HG03108 (cell line): ENCODE measurements around the gene XRCC5.

Experiments
- ATAC-seq: cut with Tn5 transposase; IDR thresholded peaks from one replicate; pipeline ENCODE4 v1.9.1; 2021; ENCODE audit warnings: moderate library complexity; ENCODE audit not compliant: unreplicated experiment

XRCC5 gene

DNA sequence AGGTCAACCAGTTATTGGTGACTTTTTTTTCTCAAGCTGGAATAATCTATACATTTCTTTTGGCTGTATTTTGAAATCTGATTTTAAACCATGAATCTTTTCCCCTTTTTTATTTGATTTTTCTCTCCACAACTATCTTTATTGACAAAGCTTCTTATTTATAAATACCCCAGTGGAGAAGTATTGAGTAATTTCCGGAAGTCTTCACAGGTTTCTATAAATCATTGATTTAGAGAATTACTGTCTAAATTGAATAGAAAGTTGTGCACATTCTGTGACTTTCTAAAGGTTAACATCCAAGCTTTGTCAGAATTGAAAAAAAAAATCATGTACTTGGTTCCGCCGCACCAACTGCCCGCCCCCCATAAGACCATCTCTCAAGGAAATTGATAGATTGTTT is 39.8 kb downstream of the XRCC5 start:
- no peak for ATAC-seq

DNA sequence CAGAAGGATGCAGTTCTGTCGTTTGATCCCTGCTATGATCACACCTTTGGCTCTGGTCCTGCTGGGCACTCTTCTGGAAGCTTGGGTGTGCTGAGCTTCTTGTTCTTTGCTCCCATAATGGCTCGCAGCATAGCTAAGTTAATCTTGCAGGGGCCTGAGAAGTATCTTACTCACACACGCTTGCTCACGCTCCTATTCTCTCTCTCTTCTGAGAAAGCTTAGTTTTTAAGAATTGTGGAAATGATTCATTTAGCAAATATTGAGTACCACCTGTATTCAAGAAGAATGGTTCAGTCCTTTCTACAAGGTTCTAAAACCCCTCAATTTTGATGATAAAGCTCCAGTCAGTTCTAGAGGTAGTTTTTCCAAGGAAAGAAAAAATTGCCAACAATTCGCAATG is 40.6 kb downstream of the XRCC5 start:
- no peak for ATAC-seq

GRCh38 chr2:216151313-216152025 is 42.3 kb downstream of the XRCC5 start:
- no peak for ATAC-seq

GRCh38 chr2:216155954-216156353 is 46.8 kb downstream of the XRCC5 start:
- ATAC-seq, result no peak

- no peak for ATAC-seq
Observed at GRCh38 chr2:216156822-216157221, 47.7 kb downstream of the XRCC5 start.

DNA sequence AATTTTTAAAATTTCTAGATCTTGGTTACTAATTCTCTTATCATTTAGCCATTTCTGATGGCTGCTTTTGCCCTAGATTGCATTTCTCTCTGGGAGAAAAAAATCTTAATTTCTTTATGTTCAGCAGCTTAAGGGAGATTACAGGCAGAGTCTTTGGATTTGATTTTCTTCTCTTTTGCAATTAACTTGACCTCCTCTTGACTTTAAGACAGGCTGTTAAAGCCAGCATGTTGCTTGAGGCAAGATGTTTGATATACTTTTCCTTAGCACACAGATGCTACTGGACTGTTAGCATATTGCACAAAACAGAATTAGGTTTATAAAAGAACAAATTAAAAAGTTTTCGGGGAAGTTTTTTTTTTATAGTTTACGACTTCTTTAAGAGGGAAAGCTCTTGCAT is 50.0 kb downstream of the XRCC5 start:
- ATAC-seq, result no peak

DNA sequence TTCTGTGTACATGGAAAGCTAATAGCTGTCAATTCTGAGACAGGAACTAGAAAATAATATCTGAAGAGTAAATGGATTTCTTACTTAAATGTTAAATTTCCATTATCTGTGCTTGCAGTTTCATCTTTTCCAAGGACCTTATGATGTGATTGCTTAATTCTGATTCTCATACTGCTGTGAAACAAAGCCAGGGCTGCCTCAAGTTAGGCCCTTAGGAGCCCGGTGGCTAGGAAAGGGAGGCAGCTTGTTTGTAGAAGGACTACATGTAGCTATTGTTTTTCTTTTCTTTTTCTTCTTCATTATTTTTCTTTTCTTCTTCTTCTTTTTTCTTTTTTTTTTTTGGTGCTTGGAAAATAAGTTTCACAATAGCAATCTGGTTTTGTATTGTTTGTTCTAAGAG is 50.5 kb downstream of the XRCC5 start:
- ATAC-seq, result no peak

DNA sequence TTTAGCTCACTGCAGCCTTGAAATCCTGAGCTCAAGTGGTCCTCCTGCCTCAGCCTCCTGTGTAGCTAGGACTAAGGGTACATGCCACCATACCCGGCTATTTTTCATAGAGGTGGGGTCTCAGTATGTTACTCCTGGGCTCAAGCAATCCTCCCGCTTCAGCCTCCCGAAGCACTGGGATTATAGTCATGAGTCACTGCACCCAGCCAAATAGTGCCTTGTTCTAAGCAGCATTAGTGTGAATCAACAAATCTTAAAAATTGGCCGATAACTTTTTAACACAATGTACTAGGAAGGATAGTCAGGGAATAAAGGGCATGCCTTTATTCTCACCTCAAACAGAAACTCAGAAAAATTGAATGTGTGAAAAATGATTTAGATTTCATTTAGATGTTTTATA is 51.6 kb downstream of the XRCC5 start:
- no peak for ATAC-seq

- ATAC-seq, result no peak
Observed at GRCh38 chr2:216161967-216162366, 52.8 kb downstream of the XRCC5 start.

DNA sequence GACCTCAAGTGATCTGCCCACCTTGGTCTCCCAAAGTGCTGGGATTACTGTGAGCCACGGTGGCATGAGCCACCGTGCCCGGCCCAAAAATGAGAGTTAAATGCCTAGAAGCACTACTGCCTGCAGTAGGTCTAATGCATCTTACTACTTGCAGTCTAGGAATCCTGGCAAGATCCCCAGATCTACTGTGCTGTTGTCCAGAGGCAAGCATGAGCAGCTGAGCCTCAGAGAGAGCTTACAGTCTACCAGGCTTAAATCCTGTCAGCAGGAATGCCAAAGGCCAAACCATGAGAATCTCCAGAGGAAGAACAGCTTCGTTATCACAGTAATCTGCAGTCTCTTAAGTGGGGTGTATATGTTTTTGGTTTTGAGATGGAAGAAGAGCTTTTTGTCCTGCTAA is 54.4 kb downstream of the XRCC5 start:
- no peak for ATAC-seq

DNA sequence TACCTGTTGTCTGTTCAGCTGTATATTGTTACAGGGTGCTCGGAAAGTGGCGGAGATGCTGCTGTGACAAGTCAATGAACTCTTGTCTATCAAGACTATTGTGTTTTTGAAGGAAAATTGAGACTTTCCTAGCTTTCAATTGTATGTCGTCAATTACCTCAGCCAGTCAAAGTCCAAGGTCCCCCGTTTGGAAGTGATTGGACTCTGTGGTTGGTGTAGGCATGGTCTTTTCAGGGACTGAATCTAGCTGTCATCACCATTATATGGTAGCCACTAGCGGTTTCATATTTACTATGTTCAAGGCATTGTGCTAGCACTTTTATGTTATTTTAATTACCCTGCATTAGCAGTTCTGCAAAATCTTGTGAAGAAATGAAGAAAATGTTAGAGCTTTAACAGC is 54.9 kb downstream of the XRCC5 start:
- no peak for ATAC-seq

DNA sequence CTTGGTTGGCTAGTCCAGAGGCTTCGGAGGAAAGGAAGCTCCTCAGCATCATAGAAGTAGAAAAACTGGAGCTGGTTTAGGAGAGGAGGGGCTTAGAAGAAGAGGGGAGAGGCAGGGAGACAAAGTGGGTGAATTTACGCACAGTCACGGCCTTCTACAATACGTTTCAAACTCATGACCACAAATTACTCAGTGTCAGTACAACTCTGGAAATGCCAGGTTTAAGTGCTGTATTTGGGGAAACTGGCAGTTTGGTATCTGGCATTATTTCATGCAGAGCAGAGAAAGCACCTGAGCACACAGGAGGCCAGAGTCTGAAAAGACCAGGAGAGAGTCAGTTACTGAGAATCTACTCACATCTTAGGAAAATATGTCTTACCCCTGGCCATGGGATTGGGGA is 55.4 kb downstream of the XRCC5 start:
- no peak for ATAC-seq

DNA sequence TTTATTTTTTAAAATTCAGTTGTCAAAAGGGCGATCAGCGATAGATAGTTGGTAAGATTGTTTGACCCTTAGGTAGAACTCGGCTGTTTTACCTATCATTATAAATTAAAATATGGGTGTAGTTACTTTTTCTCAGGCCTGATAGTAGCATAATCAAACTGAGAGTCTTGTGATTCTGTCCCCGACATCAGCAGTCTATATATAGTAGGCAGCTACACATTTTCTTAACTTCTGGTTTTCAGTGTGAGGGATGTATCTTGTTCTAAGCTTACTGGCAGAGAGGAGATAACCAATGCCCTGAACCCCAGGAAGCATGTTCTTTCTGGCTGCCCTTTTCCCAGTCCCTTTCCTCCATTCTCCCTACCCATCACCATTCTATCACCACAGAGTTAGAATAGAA is 56.6 kb downstream of the XRCC5 start:
- no peak for ATAC-seq

- no peak for ATAC-seq
Observed at GRCh38 chr2:216169087-216169486, 59.9 kb downstream of the XRCC5 start.

GRCh38 chr2:216170076-216170763 is 61.1 kb downstream of the XRCC5 start:
- ATAC-seq, result no peak

- no peak for ATAC-seq
Observed at GRCh38 chr2:216171011-216171410, 61.9 kb downstream of the XRCC5 start.

- ATAC-seq, result no peak
Observed at GRCh38 chr2:216172493-216172892, 63.3 kb downstream of the XRCC5 start.

- no peak for ATAC-seq
Observed at GRCh38 chr2:216179015-216179414, 69.9 kb downstream of the XRCC5 start.

DNA sequence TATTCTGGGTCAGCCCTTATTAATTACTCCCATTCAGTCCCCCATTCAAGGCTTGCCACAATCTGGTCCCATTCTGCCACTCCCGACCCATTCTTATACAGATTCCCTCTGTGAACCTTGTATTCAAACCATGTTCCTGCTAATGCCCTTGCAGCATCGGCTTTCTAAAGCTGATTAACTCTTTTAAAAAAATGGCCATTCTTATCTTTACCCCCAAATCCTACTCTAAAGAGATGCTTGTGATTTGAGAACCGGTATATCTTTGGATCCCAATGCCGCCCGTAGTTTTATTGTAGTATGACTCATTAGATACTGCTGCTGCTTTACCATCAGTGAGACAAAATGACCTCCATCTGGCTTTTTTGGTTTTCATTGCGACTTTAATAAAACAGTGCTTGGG is 72.2 kb downstream of the XRCC5 start:
- no peak for ATAC-seq

DNA sequence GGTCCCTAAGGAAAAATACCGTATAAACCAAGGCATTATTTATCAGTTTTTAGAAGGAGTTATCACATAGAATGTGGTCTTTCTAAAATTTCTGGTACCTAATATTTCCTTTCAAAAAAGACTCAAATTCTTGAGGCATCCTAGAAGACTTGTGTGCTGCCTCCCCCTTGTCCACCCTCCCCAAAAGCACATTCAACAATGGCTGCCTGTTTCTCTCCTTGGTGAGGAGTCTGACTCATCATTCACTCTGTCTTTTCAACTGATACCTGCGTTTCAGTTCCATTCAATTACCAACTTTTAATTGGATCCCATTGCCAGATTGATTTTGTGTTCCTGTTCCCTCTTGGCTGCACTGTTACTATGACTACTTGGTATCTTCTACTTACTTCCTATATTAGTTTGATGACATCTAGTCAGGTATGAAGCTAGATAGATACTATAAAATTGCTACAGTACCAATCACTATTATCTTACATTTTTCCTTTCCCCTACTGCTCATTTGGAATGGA is 72.9 kb downstream of the XRCC5 start:
- no peak for ATAC-seq

DNA sequence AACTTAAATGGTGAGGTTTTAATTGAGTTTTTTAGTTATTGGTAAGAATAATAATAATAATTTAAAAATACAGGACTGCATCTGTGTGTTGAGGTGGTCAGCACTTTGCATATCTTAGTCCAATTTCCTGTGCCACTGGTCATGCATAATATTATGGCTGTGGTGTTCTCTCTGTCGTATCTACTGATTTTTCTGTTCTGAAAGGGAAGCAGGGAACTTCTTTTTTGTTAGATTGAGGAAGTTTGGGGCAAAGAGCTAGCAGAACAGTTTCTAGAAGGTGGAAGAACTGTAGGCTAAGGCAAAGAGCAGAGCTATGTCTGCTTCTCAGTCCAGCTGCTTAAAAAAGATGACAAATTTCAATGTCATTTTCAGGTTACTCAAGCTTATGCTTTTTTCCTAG is 74.3 kb downstream of the XRCC5 start:
- no peak for ATAC-seq

DNA sequence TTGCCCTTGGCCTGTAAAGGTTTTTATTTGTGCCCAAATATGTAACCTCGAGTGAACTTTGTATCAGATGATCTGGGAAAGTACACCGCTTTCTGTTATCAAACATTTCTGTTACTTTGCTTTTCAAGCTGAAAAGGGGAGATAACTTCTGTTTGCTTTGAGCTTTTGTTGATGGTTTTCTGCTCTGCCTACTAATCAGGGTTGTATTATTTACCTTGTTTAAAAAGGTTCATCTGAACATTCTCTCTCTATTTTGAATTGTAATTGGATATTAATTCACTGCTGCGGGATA is 79.4 kb downstream of the XRCC5 start:
- no peak for ATAC-seq

GRCh38 chr2:216188956-216189355 is 79.8 kb downstream of the XRCC5 start:
- ATAC-seq, result no peak
